GM12878 (cell line): ENCODE data around the gene LPIN3. TPM values are rescaled to one million over a fixed set of nuclear protein-coding genes. Genes with fewer than 3 reads are reported as not detected.

Experiments
- BACH1 ChIP-seq: fragments of 450-650 bp; IDR thresholded peaks from 2 replicates; pipeline ENCODE4 v1.6.1; 2017; ENCODE audit warnings: mild to moderate bottlenecking, borderline replicate concordance
- MEF2B ChIP-seq: fragments of 450-650 bp; IDR thresholded peaks from 2 replicates; pipeline ENCODE4 v1.6.1; 2018; ENCODE audit warnings: mild to moderate bottlenecking, moderate library complexity; ENCODE audit not compliant: partially characterized antibody, poor library complexity, severe bottlenecking
- NKRF ChIP-seq: fragments of 450-650 bp; conservative IDR thresholded peaks from 2 replicates; pipeline ENCODE4 v1.6.1; 2017; ENCODE audit warnings: mild to moderate bottlenecking, moderate library complexity
- NR2C1 ChIP-seq: fragments of 450-650 bp; IDR thresholded peaks from 2 replicates; pipeline ENCODE4 v1.6.1; 2017; ENCODE audit warnings: antibody characterized with exemption, mild to moderate bottlenecking, moderate library complexity
- PKNOX1 ChIP-seq: fragments of 450-650 bp; IDR thresholded peaks from 2 replicates; pipeline ENCODE4 v1.6.1; 2016; ENCODE audit warnings: mild to moderate bottlenecking
- RBBP5 ChIP-seq: fragments of 200-600 bp; sonication (generic); conservative IDR thresholded peaks from 2 replicates; pipeline ENCODE4 v1.6.1; 2016
- ZNF207 ChIP-seq: fragments of 450-650 bp; IDR thresholded peaks from 2 replicates; pipeline ENCODE4 v1.6.1; 2014; ENCODE audit warnings: antibody characterized with exemption, mild to moderate bottlenecking, borderline replicate concordance
- ZNF622 ChIP-seq: fragments of 450-650 bp; IDR thresholded peaks from 2 replicates; pipeline ENCODE4 v1.6.1; 2017; ENCODE audit warnings: mild to moderate bottlenecking, inconsistent platforms
- polyA plus RNA-seq, 11 experiments: library from polyadenylated mRNA; depleted of rRNA in 4 of 11; unstranded in 6 of 11; stranded (reverse) in 5 of 11; fragments of >200 nt; fragmentation: Nextera tagmentation in 4 of 11; fragmentation: Illumina TruSeq in 1 of 11; extraction: Ambion mirVana in 4 of 11; extraction: Trizol in 1 of 11; gene quantifications; 1 replicate in 1 of 11; 2 replicates in 10 of 11; pipeline versions ENCODE4 v1.2.1 to v1.2.3, GENCODE V29; 2011 to 2016; ENCODE audit warnings: inconsistent platforms in 2 of 11, missing spikeins in 2 of 11, low read depth in 1 of 11
- total RNA-seq, 4 experiments: library from RNA; depleted of rRNA in 3 of 4; stranded (reverse); fragments of >200 nt in 3 of 4; fragmentation: Illumina TruSeq in 1 of 4; extraction: Trizol in 1 of 4; gene quantifications; 2 replicates each; pipeline versions ENCODE4 v1.2.1 to v1.2.3, GENCODE V29; 2013 to 2021
- TF ChIP-seq, protein P1 (sequence below): fragments of 450-650 bp; IDR thresholded peaks from 2 replicates; pipeline ENCODE4 v1.6.1; 2017; ENCODE audit warnings: mild to moderate bottlenecking, moderate library complexity
- TF ChIP-seq, protein P2 (sequence below): fragments of 450-650 bp; IDR thresholded peaks from 2 replicates; pipeline ENCODE4 v1.6.1; 2017; ENCODE audit warnings: mild to moderate bottlenecking, low read depth, inconsistent platforms; ENCODE audit not compliant: poor library complexity, severe bottlenecking

Gene LPIN3
- total and polyA plus RNA-seq, 10 of the 15 experiments (the other 5 are each of a cell fraction or from before 2014, with no cell fraction given), result 0.13 to 1.3 (median 0.51) TPM

GRCh38 chr20:41316602-41317545 is 23.7 kb upstream of the LPIN3 start (continued):
- peak; percentile 68 for TF ChIP-seq NKRF
- TF ChIP-seq MEF2B, result no peak
- TF ChIP-seq, protein P1, sequence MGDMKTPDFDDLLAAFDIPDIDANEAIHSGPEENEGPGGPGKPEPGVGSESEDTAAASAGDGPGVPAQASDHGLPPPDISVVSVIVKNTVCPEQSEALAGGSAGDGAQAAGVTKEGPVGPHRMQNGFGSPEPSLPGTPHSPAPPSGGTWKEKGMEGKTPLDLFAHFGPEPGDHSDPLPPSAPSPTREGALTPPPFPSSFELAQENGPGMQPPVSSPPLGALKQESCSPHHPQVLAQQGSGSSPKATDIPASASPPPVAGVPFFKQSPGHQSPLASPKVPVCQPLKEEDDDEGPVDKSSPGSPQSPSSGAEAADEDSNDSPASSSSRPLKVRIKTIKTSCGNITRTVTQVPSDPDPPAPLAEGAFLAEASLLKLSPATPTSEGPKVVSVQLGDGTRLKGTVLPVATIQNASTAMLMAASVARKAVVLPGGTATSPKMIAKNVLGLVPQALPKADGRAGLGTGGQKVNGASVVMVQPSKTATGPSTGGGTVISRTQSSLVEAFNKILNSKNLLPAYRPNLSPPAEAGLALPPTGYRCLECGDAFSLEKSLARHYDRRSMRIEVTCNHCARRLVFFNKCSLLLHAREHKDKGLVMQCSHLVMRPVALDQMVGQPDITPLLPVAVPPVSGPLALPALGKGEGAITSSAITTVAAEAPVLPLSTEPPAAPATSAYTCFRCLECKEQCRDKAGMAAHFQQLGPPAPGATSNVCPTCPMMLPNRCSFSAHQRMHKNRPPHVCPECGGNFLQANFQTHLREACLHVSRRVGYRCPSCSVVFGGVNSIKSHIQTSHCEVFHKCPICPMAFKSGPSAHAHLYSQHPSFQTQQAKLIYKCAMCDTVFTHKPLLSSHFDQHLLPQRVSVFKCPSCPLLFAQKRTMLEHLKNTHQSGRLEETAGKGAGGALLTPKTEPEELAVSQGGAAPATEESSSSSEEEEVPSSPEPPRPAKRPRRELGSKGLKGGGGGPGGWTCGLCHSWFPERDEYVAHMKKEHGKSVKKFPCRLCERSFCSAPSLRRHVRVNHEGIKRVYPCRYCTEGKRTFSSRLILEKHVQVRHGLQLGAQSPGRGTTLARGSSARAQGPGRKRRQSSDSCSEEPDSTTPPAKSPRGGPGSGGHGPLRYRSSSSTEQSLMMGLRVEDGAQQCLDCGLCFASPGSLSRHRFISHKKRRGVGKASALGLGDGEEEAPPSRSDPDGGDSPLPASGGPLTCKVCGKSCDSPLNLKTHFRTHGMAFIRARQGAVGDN, result peak; percentile 37; the same call in 1 of the 2 replicates
- peak; percentile 43; the same call in 1 of the 2 replicates for TF ChIP-seq BACH1
- TF ChIP-seq NR2C1, result 0 out of 2 replicates have a peak, but pooled peaks have one; percentile 12
- TF ChIP-seq ZNF207, result no peak
- TF ChIP-seq, protein P2, sequence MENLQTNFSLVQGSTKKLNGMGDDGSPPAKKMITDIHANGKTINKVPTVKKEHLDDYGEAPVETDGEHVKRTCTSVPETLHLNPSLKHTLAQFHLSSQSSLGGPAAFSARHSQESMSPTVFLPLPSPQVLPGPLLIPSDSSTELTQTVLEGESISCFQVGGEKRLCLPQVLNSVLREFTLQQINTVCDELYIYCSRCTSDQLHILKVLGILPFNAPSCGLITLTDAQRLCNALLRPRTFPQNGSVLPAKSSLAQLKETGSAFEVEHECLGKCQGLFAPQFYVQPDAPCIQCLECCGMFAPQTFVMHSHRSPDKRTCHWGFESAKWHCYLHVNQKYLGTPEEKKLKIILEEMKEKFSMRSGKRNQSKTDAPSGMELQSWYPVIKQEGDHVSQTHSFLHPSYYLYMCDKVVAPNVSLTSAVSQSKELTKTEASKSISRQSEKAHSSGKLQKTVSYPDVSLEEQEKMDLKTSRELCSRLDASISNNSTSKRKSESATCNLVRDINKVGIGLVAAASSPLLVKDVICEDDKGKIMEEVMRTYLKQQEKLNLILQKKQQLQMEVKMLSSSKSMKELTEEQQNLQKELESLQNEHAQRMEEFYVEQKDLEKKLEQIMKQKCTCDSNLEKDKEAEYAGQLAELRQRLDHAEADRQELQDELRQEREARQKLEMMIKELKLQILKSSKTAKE, result no peak
- no peak for TF ChIP-seq ZNF622
- no peak for TF ChIP-seq RBBP5
- TF ChIP-seq PKNOX1, result no peak
